PFSK-1 (cell line): ENCODE results near the gene AGMO.

ENCODE experiments used
- POLR2AphosphoS5 ChIP-seq: IDR thresholded peaks from 2 replicates; pipeline ENCODE4 v1.6.1; 2012; ENCODE audit warnings: low read depth, mild to moderate bottlenecking, control low read depth, low read length, moderate library complexity
- REST ChIP-seq, 2 experiments: IDR thresholded peaks; 2 replicates each; pipeline versions ENCODE4 v1.6.1 to v1.8.0; 2011 to 2012; ENCODE audit warnings: low read depth in 2 of 2, low read length in 2 of 2, control low read depth in 1 of 2, inconsistent platforms in 1 of 2, mild to moderate bottlenecking in 1 of 2, moderate library complexity in 1 of 2; ENCODE audit not compliant: insufficient read depth in 1 of 2
- SIN3A ChIP-seq: IDR thresholded peaks from 2 replicates; pipeline ENCODE4 v1.6.1; 2012; ENCODE audit warnings: mild to moderate bottlenecking, low read length, moderate library complexity, borderline replicate concordance; ENCODE audit not compliant: insufficient read depth

- no peak for TF ChIP-seq POLR2AphosphoS5
- no peak for TF ChIP-seq REST (IDR thresholded peaks at IDR 0.05; ENCODE audit: insufficient read depth in 1 of 2, low read depth in 2 of 2, low read length in 2 of 2)
- TF ChIP-seq SIN3A, result no peak
Observed at GRCh38 chr7:15577600-15577999, 15.8 kb upstream of the AGMO start.
